GM12874 (cell line): Measurements from ENCODE around the gene PCTP.

ENCODE experiments used
- CTCF ChIP-seq: IDR thresholded peaks from 2 replicates; pipeline ENCODE4 v1.5.1; 2011; ENCODE audit warnings: low read depth, mild to moderate bottlenecking, control low read depth, low read length, moderate library complexity; ENCODE audit not compliant: insufficient read depth

Gene PCTP

GRCh38 chr17:55812323-55812722 is 61.5 kb downstream of the PCTP start:
- TF ChIP-seq CTCF: no peak

DNA sequence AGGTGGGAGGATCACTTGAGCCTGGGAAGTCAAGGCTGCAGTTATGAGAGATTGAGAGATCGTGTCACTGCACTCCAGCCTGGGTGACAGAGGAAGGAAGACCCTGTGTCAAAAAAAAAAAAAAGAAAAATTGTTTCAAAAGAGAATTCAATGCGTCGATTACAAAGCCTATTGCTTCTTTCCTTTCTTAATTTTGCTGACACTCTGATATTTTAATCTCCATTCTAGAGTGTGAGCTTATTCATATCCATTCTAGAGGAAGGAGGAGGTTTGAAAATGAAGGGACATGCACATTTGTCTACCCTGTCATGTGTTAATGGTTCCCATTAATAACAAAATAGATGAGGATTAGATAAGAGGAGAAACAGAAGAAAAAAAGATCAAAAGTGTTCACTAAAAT is 63.1 kb downstream of the PCTP start:
- no peak for TF ChIP-seq CTCF

DNA sequence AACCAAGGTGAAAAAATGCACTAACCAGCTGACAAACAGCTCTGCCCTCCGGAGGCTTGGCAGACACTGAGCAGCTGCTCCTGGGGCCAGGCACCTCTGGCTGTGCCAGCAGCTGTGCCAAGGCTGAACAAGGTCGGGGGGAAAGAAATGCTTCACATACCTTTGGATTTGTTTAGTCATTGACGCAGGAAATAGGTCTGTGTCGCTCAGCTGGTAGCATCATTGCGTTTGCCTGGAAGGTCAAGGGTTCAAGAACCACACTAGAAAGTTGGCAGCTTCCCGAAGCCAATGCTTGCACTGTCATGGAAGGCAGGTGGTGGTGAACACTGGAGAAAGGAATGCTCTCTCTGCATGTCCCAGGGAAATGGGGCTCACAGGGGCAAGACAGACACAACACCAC is 63.5 kb downstream of the PCTP start:
- no peak for TF ChIP-seq CTCF

GRCh38 chr17:55816532-55817396 is 65.9 kb downstream of the PCTP start:
- no peak for TF ChIP-seq CTCF

- TF ChIP-seq CTCF: no peak
These were observed 66.5 kb downstream of the PCTP start for GRCh38 chr17:55817397-55817709.

DNA sequence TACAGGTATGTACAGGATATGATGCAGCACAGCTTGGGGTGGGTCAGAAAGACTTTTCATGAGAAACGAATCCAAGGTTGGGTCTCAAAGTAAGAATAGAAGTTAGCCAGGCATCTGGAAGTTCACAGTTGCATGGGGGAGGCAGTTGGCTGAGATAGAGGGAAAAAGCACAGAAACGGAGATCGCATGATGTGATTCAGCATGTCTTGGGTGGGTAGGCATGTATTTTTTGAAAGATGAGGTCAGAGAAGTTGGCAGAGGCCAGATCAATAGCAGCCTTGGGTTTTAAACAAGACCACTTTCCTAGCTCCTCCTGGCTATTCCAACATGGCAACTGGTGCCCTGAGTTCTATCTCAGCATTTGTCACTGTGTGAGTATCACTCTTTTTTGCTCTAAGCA is 67.2 kb downstream of the PCTP start:
- no peak for TF ChIP-seq CTCF

DNA sequence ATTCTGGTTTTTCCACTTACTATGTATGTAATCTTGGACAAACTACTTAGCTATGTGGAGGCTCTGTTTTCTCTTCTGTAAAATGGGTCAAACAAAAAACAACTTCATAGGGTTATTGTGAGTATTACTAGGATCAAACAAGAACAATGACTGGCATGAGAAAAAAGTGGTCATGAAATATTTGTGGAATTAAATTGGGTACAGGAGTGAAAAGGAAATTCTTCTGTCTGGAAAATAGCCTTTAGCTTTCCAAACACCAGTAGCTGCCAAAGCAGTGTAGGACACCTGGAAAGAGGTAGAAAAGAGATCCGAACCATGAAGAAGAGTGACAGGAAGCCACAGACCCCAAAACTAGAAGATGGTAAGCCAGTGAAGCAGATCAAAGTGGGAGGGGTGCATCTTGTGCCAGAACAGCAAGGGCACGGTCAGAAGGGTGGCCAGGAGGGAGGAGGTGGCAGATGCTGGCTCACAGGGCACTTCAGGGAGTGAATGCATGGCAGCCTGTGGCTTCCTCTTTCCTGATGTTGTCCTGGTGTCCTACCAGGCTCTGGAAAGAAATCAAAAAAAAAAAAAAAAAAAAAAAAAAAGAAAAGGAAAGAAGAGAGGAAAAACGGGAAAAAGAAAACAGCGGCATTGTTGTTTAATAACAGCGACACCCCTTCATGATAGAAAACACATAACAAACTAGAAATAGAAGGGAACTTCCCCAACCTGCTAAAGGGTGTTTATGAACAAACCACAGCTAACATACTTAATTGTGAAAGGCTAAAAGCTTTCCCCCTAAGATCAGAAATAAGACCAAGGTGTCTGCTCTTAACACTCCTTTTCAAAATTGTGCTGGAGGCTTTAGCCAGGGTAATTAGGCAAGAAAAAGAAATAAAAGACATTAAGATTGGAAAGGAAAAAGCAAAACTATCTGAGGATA is 67.9 kb downstream of the PCTP start:
- no peak for TF ChIP-seq CTCF
